ENCODE results near the gene CD93. TPM values are rescaled to one million over a fixed set of nuclear protein-coding genes. Genes with fewer than 3 reads are reported as not detected.

Gene CD93
- total RNA-seq, 4 donors from 2014 or later = 24.5 to 80.7 (median 66.0) TPM

DNA sequence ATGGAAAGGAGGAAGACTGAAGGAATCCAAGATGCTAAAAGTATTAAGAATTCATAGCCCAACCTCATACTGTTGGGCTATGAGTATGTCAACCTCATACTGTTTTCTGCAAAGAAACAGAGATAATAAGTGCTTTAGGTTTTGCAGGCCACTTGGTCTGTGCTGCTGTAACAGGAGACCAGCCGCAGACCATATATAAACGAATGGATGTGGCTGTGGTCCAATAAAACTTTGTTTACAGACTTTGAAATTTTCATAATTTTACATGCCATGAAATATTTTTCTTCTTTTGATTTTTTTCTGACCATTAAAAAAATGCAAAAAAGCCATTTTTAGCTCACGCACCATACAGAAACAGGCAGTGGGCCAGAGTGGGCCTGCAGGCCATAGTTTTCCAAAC, 23.0 kb downstream of the CD93 start:
- Histone ChIP-seq H3K9me3 (no peaks in the 10 kb centered on the region), H3K27ac (replicated peaks in 1 of 4) (no peak overlapping the region), H3K4me3 (no peak overlapping the region), H3K36me3 (no peaks in the 10 kb centered on the region), H3K4me1 (peaks cover 30 to 46% (median 38%) of the 10 kb centered on the region in 4 donors), H3K27me3 (peaks cover 0 to 5% (median 0%) of the 10 kb centered on the region in 4 donors)
- no peak for TF ChIP-seq POLR2A (IDR thresholded peaks at IDR 0.05; ENCODE audit: low read depth)
- no peak for TF ChIP-seq EP300 (IDR thresholded peaks at IDR 0.05)
- TF ChIP-seq, protein P1, sequence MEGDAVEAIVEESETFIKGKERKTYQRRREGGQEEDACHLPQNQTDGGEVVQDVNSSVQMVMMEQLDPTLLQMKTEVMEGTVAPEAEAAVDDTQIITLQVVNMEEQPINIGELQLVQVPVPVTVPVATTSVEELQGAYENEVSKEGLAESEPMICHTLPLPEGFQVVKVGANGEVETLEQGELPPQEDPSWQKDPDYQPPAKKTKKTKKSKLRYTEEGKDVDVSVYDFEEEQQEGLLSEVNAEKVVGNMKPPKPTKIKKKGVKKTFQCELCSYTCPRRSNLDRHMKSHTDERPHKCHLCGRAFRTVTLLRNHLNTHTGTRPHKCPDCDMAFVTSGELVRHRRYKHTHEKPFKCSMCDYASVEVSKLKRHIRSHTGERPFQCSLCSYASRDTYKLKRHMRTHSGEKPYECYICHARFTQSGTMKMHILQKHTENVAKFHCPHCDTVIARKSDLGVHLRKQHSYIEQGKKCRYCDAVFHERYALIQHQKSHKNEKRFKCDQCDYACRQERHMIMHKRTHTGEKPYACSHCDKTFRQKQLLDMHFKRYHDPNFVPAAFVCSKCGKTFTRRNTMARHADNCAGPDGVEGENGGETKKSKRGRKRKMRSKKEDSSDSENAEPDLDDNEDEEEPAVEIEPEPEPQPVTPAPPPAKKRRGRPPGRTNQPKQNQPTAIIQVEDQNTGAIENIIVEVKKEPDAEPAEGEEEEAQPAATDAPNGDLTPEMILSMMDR (IDR thresholded peaks at IDR 0.05) = no peak
- no peak for TF ChIP-seq POLR2AphosphoS5 (IDR thresholded peaks at IDR 0.05)
- DNase-seq (ENCODE audit: extremely low spot score) = no peak
- intact Hi-C loops (cut with DNase I) = loop anchor here (5.0 kb wide), 2 partner anchors 174 to 371 kb away; no protein-coding TSS in a partner anchor
- WGBS = 88% methylated on average over 3 of the region's 3 CpGs

DNA sequence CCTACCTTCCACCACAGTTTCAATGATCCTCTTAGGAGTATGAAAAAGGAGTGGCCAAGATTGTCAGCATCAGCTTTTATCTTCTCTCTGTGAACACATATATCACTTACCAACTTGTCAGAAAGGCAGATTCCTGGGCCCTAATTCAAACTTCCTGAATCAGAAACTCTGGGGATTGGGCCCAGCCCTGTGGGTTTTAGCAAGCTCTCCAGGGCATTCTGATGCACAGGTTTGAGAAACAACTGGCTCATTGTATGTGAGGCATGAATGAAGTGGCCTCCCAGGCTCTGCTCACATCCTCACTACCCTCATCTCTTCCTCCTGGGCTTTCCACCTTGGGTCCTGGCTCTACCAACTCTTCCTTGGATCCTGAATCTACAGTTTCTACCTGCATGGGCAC, 23.5 kb downstream of the CD93 start:
- Histone ChIP-seq H3K4me3 (no peak overlapping the region), H3K27me3 (peaks cover 0 to 5% (median 0%) of the 10 kb centered on the region in 4 donors), H3K36me3 (no peaks in the 10 kb centered on the region), H3K9me3 (no peaks in the 10 kb centered on the region), H3K27ac (replicated peaks in 1 of 4) (peak overlapping the region in 1 of 4 donors; percentile 15), H3K4me1 (peaks cover 30 to 46% (median 38%) of the 10 kb centered on the region in 4 donors)
- TF ChIP-seq, protein P1 (IDR thresholded peaks at IDR 0.05) = no peak
- no peak for TF ChIP-seq POLR2AphosphoS5 (IDR thresholded peaks at IDR 0.05)
- no peak for TF ChIP-seq POLR2A (IDR thresholded peaks at IDR 0.05; ENCODE audit: low read depth)
- TF ChIP-seq EP300 (IDR thresholded peaks at IDR 0.05) = no peak
- DNase-seq (ENCODE audit: extremely low spot score) = no peak
- intact Hi-C loops (cut with DNase I) = loop anchor here (5.0 kb wide), 2 partner anchors 175 to 370 kb away; no protein-coding TSS in a partner anchor

DNA sequence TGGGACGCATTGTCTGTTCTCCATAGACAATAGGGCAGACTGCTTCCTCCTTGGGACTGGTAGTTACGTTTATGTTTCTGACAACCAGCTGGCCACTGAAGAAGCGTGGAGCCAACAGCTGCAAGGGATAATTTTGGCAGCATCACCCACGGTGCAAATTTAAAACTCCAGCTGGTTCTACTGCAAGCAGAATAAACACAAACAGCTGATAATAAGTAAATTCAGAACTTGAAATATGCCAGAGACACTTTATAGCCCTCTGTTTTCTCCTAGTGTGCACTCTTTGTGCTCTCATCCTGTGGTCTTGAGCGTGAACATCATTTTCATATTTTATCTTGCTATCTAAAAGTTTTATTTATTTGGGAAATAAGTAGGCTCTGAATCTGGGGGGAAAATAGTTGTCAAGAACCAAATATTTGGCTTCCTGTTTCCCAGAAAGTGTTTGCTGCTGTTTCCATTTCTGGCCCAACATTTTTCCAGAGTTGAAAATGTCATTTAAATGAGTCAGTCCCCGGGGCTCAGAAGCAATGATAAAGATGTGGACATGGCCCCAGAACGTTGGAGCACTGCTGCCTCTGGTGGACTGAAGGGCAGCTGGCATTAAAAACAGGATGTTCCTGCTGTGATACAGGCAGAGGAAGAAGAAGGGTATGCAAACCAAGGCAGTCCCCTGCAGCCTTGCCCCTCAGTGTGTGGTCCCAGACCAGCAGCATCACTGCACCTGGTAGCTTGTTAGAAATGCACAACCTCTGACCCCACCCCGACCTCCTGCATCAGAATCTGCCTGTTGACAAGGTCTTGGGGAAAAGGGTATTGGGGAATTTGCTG, 24.2 kb downstream of the CD93 start:
- H3K9me3 ChIP-seq = peaks cover 0 to under 1% (median 0%) of the 10 kb centered on the region in 4 donors
- intact Hi-C loops (cut with DNase I) = loop anchor here (5.0 kb wide), 2 partner anchors 175 to 370 kb away; no protein-coding TSS in a partner anchor
- TF ChIP-seq EP300 (IDR thresholded peaks at IDR 0.05) (no peak), POLR2AphosphoS5 (IDR thresholded peaks at IDR 0.05) (peak in 1 of 2 donors; percentile 8)
- TF ChIP-seq, protein P1 (IDR thresholded peaks at IDR 0.05) = peak in 1 of 3 experiments; percentile 51
- DNase-seq (ENCODE audit: extremely low spot score) = no peak
- no peaks in the 10 kb centered on the region for H3K36me3 ChIP-seq
- no peak overlapping the region for H3K4me3 ChIP-seq
- H3K27ac ChIP-seq (replicated peaks in 1 of 4) = peak overlapping the region; percentile 19 to 65 (median 54)
- WGBS = 25% methylated on average over 8 of the region's 8 CpGs
- H3K4me1 ChIP-seq = peaks cover 30 to 46% (median 38%) of the 10 kb centered on the region in 4 donors
- no peaks in the 10 kb centered on the region for H3K27me3 ChIP-seq

DNA sequence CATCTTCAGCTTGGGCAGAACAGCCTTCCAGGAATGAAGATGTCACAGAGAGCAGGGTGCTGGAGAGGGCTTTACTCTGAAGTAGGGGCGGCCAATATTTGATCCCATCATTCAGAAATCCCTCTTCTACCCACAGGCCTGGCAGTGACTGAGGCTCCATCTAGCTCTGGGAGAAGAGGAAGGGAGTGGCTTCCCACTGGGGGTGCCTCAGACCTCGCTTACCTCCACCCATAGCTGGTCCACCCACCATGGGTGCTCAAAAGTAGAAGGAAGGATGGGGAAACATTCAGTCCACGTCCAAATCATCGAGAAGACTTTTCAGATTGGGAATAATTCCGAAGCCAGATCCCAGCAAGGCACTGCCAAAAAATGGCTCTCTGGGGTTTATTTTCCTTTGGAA, 24.9 kb downstream of the CD93 start:
- H3K9me3 ChIP-seq = peaks cover 0 to 5% (median 0%) of the 10 kb centered on the region in 4 donors
- no peak overlapping the region for H3K4me3 ChIP-seq
- H3K36me3 ChIP-seq = no peaks in the 10 kb centered on the region
- no peak for DNase-seq (ENCODE audit: extremely low spot score)
- 66% methylated on average over 5 of the region's 5 CpGs for WGBS
- intact Hi-C loops (cut with DNase I) = loop anchor here (5.0 kb wide), 2 partner anchors 176 to 369 kb away; no protein-coding TSS in a partner anchor
- peaks cover 30 to 46% (median 38%) of the 10 kb centered on the region in 4 donors for H3K4me1 ChIP-seq
- no peaks in the 10 kb centered on the region for H3K27me3 ChIP-seq
- TF ChIP-seq EP300 (IDR thresholded peaks at IDR 0.05) (no peak), POLR2AphosphoS5 (IDR thresholded peaks at IDR 0.05) (no peak), POLR2A (IDR thresholded peaks at IDR 0.05; ENCODE audit: low read depth) (no peak)
- TF ChIP-seq, protein P1 (IDR thresholded peaks at IDR 0.05) = no peak
- peak overlapping the region; percentile 19 to 65 (median 54) for H3K27ac ChIP-seq (replicated peaks in 1 of 4)

Data from esophagus muscularis mucosa (tissue), 4 donors.